Endothelial cell of umbilical vein (primary cell): ENCODE measurements around the gene LHFPL4.

Experiments used
- CTCF ChIP-seq, 2 donors: IDR thresholded peaks; 1 replicate in 1 of 2; 2 replicates in 1 of 2; pipeline ENCODE4 v1.5.1; 2011; ENCODE audit warnings: low read length in 2 of 2, mild to moderate bottlenecking in 2 of 2, moderate library complexity in 2 of 2, control low read depth in 1 of 2, inconsistent platforms in 1 of 2, low read depth in 1 of 2; ENCODE audit not compliant: insufficient read depth in 1 of 2; ENCODE audit errors: extremely low read depth in 1 of 2
- FOS ChIP-seq: IDR thresholded peaks from 2 replicates; pipeline ENCODE4 v1.6.1; 2011; ENCODE audit warnings: mild to moderate bottlenecking, low read length, moderate library complexity, borderline replicate concordance; ENCODE audit not compliant: insufficient read depth
- GATA2 ChIP-seq: IDR thresholded peaks from 2 replicates; pipeline ENCODE4 v1.7.0; 2011; ENCODE audit warnings: low read depth, mild to moderate bottlenecking, moderate library complexity, mixed read lengths, low read length; ENCODE audit not compliant: insufficient read length, insufficient read depth
- POLR2A ChIP-seq: IDR thresholded peaks from 2 replicates; pipeline ENCODE4 v1.6.1; 2012; ENCODE audit warnings: low read depth, mild to moderate bottlenecking, control low read depth, low read length
- POLR2AphosphoS5 ChIP-seq: IDR thresholded peaks from 2 replicates; pipeline ENCODE4 v1.6.1; 2012; ENCODE audit warnings: low read depth, mild to moderate bottlenecking, control low read depth, low read length, moderate library complexity; ENCODE audit not compliant: insufficient read depth

GRCh38 chr3:9455596-9456131 is 98.0 kb downstream of the LHFPL4 start:
- TF ChIP-seq CTCF (IDR thresholded peaks at IDR 0.05; ENCODE audit: extremely low read depth in 1 of 2, insufficient read depth in 1 of 2, low read depth in 1 of 2, low read length in 2 of 2) (no peak), POLR2AphosphoS5 (no peak), POLR2A (no peak), GATA2 (no peak), FOS (no peak)
